Kidney epithelial cell (primary cell): ENCODE results near the gene ADARB1. TPM values are rescaled to one million over a fixed set of nuclear protein-coding genes. Genes with fewer than 3 reads are reported as not detected.

Experiments
- DNase-seq: peaks from one replicate; pipeline ENCODE4 v3.0.0-alpha.2; 2010; ENCODE audit warnings: low read depth
- H3K27me3 ChIP-seq: 2 replicates; pipeline ENCODE4 v1.6.0; 2011; ENCODE audit warnings: low read length; ENCODE audit not compliant: control insufficient read depth, insufficient read depth
- H3K36me3 ChIP-seq: 2 replicates; pipeline ENCODE4 v1.5.1; 2011; ENCODE audit warnings: low read length; ENCODE audit not compliant: control insufficient read depth, insufficient read depth
- H3K4me3 ChIP-seq: 2 replicates; pipeline ENCODE4 v1.5.1; 2011; ENCODE audit warnings: low read depth, mild to moderate bottlenecking, control low read depth, low read length
- total RNA-seq: library from RNA; depleted of rRNA; stranded (reverse); fragments of >200 nt; gene quantifications from 2 replicates; pipeline ENCODE4 v1.2.3, GENCODE V29; 2015
- TF ChIP-seq, protein P1 (sequence below): IDR thresholded peaks from 2 replicates; pipeline ENCODE4 v1.5.1; 2011; ENCODE audit warnings: mild to moderate bottlenecking, moderate library complexity, low read length, control low read depth, inconsistent platforms; ENCODE audit not compliant: insufficient read depth, poor library complexity, severe bottlenecking

ADARB1 gene
- total RNA-seq, 1 donor from 2014 or later: 6.9 TPM

DNA sequence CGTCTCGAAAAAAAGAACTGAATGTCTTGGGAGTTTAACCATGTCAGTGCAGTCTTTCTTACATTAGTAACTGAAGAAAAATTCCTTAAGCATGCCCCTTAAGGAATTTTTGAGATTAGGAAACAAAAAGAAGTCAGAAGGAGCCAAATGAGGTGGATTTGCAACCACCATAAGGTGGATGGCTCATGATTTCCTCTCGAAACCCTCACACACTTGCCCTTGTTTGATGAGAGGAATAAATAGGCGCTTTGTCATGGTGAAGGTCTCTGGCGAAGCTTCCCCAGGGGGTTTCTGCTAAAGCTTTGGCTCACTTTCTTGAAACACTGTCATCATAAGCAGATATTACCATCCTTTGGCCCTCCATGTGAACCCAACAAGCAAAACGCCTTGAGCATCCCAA is 145.1 kb downstream of the ADARB1 start:
- Histone ChIP-seq H3K4me3 (no peak overlapping the region), H3K36me3 (no peaks in the 10 kb centered on the region), H3K27me3 (no peaks in the 10 kb centered on the region)
- no peak for DNase-seq
- TF ChIP-seq, protein P1, sequence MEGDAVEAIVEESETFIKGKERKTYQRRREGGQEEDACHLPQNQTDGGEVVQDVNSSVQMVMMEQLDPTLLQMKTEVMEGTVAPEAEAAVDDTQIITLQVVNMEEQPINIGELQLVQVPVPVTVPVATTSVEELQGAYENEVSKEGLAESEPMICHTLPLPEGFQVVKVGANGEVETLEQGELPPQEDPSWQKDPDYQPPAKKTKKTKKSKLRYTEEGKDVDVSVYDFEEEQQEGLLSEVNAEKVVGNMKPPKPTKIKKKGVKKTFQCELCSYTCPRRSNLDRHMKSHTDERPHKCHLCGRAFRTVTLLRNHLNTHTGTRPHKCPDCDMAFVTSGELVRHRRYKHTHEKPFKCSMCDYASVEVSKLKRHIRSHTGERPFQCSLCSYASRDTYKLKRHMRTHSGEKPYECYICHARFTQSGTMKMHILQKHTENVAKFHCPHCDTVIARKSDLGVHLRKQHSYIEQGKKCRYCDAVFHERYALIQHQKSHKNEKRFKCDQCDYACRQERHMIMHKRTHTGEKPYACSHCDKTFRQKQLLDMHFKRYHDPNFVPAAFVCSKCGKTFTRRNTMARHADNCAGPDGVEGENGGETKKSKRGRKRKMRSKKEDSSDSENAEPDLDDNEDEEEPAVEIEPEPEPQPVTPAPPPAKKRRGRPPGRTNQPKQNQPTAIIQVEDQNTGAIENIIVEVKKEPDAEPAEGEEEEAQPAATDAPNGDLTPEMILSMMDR: no peak

DNA sequence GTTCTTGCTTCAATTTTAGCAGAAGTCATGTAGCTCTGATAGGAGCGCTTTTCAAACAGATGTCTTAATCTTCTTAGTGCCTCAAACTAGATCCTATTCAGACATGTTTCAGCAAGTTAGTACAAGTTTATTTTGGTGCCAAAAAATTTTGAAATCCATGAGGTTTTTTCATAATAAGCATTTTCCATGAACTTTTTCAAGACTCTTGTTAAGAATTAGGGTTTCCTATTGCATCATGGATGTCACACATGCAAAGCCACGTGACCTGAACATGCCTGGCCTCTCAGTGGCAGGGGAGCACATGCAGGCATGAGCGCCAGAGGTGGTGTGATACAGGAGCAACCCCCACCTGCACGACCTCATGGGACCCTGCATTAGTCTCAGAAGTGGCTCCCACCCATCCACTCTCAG is 145.7 kb downstream of the ADARB1 start:
- H3K4me3 ChIP-seq: no peak overlapping the region
- DNase-seq: no peak

DNA sequence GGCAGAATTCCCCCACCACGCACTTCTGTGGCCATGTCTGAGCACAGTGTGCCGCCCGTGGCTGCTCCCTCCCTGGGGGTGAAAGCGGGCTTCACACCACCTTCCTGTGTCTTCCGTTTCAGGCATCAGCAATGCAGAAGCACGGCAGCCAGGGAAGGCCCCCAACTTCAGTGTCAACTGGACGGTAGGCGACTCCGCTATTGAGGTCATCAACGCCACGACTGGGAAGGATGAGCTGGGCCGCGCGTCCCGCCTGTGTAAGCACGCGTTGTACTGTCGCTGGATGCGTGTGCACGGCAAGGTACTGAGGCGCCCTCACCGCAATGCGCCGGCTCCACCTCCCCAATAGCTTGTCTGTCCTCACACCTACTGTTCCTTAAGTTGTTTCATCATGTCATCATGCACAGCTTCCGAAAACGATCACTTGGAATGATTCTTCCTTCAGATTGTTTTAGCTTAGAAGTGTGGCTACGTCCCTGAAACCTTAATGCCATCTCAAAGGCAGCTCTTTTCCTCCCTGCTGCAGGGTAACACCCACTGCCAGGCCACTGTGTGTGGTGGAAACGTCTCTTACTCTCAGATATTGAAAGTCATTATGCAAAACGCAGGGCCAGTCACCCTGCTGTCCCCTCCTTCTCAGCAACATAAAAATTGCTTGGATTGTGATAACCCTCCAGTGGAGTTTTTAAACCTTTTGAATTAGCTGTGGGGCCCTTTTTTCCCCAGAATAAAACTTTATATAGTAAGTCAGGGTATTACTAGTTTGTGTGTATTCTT is 146.5 kb downstream of the ADARB1 start:
- no peak for DNase-seq
- H3K4me3 ChIP-seq: no peak overlapping the region
- TF ChIP-seq, protein P1: no peak

More for the DNA sequence above, 145.7 kb downstream of the ADARB1 start:
- TF ChIP-seq, protein P1: no peak
- H3K36me3 ChIP-seq: no peaks in the 10 kb centered on the region
- no peaks in the 10 kb centered on the region for H3K27me3 ChIP-seq

DNA sequence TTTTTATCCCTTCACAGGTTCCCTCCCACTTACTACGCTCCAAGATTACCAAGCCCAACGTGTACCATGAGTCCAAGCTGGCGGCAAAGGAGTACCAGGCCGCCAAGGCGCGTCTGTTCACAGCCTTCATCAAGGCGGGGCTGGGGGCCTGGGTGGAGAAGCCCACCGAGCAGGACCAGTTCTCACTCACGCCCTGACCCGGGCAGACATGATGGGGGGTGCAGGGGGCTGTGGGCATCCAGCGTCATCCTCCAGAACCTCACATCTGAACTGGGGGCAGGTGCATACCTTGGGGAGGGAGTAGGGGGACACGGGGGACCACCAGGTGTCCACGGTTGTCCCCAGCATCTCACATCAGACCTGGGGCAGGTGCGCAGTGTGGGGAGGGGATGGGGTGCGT is 147.6 kb downstream of the ADARB1 start:
- DNase-seq: no peak
- no peak overlapping the region for H3K4me3 ChIP-seq
- no peaks in the 10 kb centered on the region for H3K36me3 ChIP-seq
- TF ChIP-seq, protein P1: no peak
- no peaks in the 10 kb centered on the region for H3K27me3 ChIP-seq

More for the DNA sequence above, 146.5 kb downstream of the ADARB1 start:
- H3K27me3 ChIP-seq: no peaks in the 10 kb centered on the region
- no peaks in the 10 kb centered on the region for H3K36me3 ChIP-seq

DNA sequence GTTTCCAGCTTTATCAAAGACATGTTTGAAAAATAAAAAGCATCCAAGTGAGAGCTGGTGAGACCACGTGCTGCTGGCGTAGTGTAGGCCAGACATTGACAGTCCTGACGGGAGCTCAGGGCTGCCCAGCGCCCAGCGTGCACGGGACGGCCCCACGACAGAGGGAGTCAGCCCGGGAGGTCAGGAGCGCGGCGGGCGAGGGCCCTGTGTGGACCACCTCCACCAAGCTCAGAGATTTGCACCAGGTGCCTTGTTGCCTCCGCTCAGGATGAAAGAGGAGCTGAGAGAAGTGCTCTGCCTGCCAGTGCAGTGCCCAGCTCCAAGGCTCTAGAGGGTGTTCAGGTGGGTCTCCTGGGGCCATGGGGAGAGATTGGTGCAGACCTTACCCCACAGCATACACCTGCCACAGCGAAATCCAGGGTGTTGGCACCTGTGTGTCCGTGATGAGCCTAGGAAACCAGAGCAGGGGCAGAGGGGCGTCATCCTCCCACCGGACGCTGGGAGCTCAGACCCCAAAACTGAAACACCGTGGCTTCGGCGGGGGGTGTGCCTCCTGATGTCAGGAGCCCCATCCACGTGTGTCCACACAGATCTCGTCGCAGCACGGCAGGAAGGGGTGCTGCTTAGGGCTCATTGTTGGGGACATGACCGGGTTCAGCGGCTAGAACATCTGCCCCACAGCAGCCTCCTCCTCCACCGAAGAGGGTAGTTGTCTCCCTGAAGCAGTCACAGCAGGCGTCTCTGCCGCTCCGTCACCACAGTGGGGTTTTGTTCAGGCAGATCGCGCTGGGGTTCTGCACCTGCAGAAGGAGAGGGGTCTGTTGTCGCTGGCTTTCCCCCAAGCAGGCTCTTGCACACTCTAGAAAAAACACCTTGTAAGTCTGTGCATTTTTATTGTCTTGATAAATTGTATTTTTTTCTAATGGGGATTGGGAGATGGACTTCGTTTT is 149.1 kb downstream of the ADARB1 start:
- Histone ChIP-seq H3K4me3 (no peak overlapping the region), H3K36me3 (no peaks in the 10 kb centered on the region), H3K27me3 (no peaks in the 10 kb centered on the region)
- no peak for DNase-seq
- TF ChIP-seq, protein P1: no peak
